Keratinocyte (primary cell): ENCODE results near the gene MAP7. TPM values are rescaled to one million over a fixed set of nuclear protein-coding genes. Genes with fewer than 3 reads are reported as not detected.
A peak's percentile ranks its signal among the peaks of the same experiment; 100 is the strongest.

ENCODE experiments used
- DNase-seq: peaks from one replicate; pipeline ENCODE4 v3.0.0-alpha.2; 2011; ENCODE audit warnings: low read depth, missing footprints, low spot score
- FAIRE-seq: peaks from 2 replicates; lab custom pipeline; 2011; peaks lifted over from hg19 to GRCh38; lab: Jason Lieb, UNC
- H2AFZ ChIP-seq: 2 replicates; pipeline ENCODE4 v1.6.0; 2012; ENCODE audit warnings: low read length, control low read depth, inconsistent platforms; ENCODE audit not compliant: control insufficient read depth
- H3K27ac ChIP-seq: 2 replicates; pipeline ENCODE4 v1.5.1; 2011; ENCODE audit warnings: low read length; ENCODE audit not compliant: control insufficient read depth, insufficient read depth
- H3K27me3 ChIP-seq: 3 replicates; pipeline ENCODE4 v1.6.0; 2011; ENCODE audit warnings: low read length; ENCODE audit not compliant: control insufficient read depth, insufficient read depth; ENCODE audit errors: extremely low read depth
- H3K36me3 ChIP-seq, 2 experiments: 2 replicates in 1 of 2; 3 replicates in 1 of 2; pipeline ENCODE4 v1.5.1; 2011; ENCODE audit warnings: low read length in 2 of 2, mild to moderate bottlenecking in 1 of 2; ENCODE audit not compliant: control insufficient read depth in 2 of 2, insufficient read depth in 2 of 2; ENCODE audit errors: extremely low read depth in 1 of 2
- H3K4me1 ChIP-seq: 3 replicates; pipeline ENCODE4 v1.5.1; 2011; ENCODE audit warnings: low read length; ENCODE audit not compliant: control insufficient read depth, insufficient read depth; ENCODE audit errors: extremely low read depth
- H3K4me2 ChIP-seq: 3 replicates; pipeline ENCODE4 v1.6.0; 2011; ENCODE audit warnings: low read depth, low read length; ENCODE audit not compliant: control insufficient read depth, insufficient read depth; ENCODE audit errors: extremely low read depth
- H3K4me3 ChIP-seq, 3 experiments: fragments of 200-600 bp in 1 of 3; sonication (generic) in 1 of 3; 2 replicates in 2 of 3; 3 replicates in 1 of 3; pipeline ENCODE4 v1.5.1; 2011 to 2016; ENCODE audit warnings: low read length in 3 of 3, mild to moderate bottlenecking in 3 of 3, control low read depth in 2 of 3, inconsistent platforms in 1 of 3, low read depth in 1 of 3, mixed read lengths in 1 of 3, mixed run types in 1 of 3, moderate library complexity in 1 of 3; ENCODE audit not compliant: control insufficient read depth in 2 of 3, insufficient read depth in 2 of 3; ENCODE audit errors: extremely low read depth in 1 of 3
- H3K79me2 ChIP-seq: 2 replicates; pipeline ENCODE4 v1.6.0; 2012; ENCODE audit warnings: low read length; ENCODE audit not compliant: control insufficient read depth, insufficient read depth
- H3K9ac ChIP-seq: 3 replicates; pipeline ENCODE4 v1.6.0; 2011; ENCODE audit warnings: low read length; ENCODE audit not compliant: control insufficient read depth, insufficient read depth; ENCODE audit errors: extremely low read depth
- H3K9me1 ChIP-seq: 3 replicates; pipeline ENCODE4 v1.6.0; 2011; ENCODE audit warnings: low read length; ENCODE audit not compliant: control insufficient read depth, insufficient read depth; ENCODE audit errors: extremely low read depth
- H3K9me3 ChIP-seq: 2 replicates; pipeline ENCODE4 v1.5.1; 2012; ENCODE audit warnings: low read depth, low read length; ENCODE audit not compliant: control insufficient read depth
- H4K20me1 ChIP-seq: 3 replicates; pipeline ENCODE4 v1.6.0; 2011; ENCODE audit warnings: low read length; ENCODE audit not compliant: control insufficient read depth, insufficient read depth; ENCODE audit errors: extremely low read depth
- CTCF ChIP-seq, 3 experiments: IDR thresholded peaks in 1 of 3; conservative IDR thresholded peaks in 1 of 3; optimal IDR thresholded peaks in 1 of 3; 2 replicates in 2 of 3; 3 replicates in 1 of 3; pipeline versions ENCODE3 to v1.5.1; 2011; ENCODE audit warnings: low read length in 3 of 3, mild to moderate bottlenecking in 3 of 3, moderate library complexity in 2 of 3, control low read depth in 1 of 3, inconsistent platforms in 1 of 3; ENCODE audit not compliant: insufficient read depth in 2 of 3; ENCODE audit errors: extremely low read depth in 1 of 3
- EZH2 ChIP-seq: IDR thresholded peaks from one replicate; pipeline ENCODE4 v1.6.1; 2012; ENCODE audit warnings: inconsistent platforms, mild to moderate bottlenecking, low read length, moderate library complexity
- dilution Hi-C: fragments of 300-500 bp; cut with MboI; formaldehyde crosslinking; loops from one replicate; pipeline ENCODE4 v1.7.0; 2020; ENCODE audit warnings: low sequenced_read_pairs; ENCODE audit not compliant: extremely low pct_ligation_motif_present
- polyA plus RNA-seq, 5 experiments: library from polyadenylated mRNA; depleted of rRNA in 3 of 5; stranded (reverse) in 3 of 5; stranded (forward) in 1 of 5; unstranded in 1 of 5; fragments of >200 nt; gene quantifications; 1 replicate in 1 of 5; 2 replicates in 3 of 5; 3 replicates in 1 of 5; pipeline versions ENCODE4 v1.2.1 to v1.2.3, GENCODE V29; 2011 to 2012; ENCODE audit warnings: missing spikeins in 2 of 5, low read depth in 1 of 5, low replicate concordance in 1 of 5

MAP7 gene
- polyA plus RNA-seq, 1 donor (not counting 4 experiments of a cell fraction or from before 2014, with no cell fraction given) = 11.8 TPM

- Histone ChIP-seq H4K20me1 (no peaks in the 10 kb centered on the region), H2AFZ (peak overlapping the region; percentile 27), H3K4me1 (peaks cover 24% of the 10 kb centered on the region), H3K36me3 (no peaks in the 10 kb centered on the region), H3K9me3 (no peaks in the 10 kb centered on the region), H3K9me1 (no peaks in the 10 kb centered on the region), H3K27me3 (no peaks in the 10 kb centered on the region), H3K27ac (no peak overlapping the region), H3K79me2 (peaks cover 26% of the 10 kb centered on the region), H3K4me3 (peak overlapping the region; percentile 1 to 14 (median 12)), H3K4me2 (peak overlapping the region; percentile 75), H3K9ac (no peak overlapping the region)
- no peak for DNase-seq
- dilution Hi-C loops = no loop called here
- FAIRE-seq = peak; percentile 74
- TF ChIP-seq CTCF (optimal IDR thresholded peaks at IDR 0.05 in 1 of 3, IDR thresholded peaks at IDR 0.05 in 1 of 3, conservative IDR thresholded peaks at IDR 0.05 in 1 of 3; ENCODE audit: extremely low read depth in 1 of 3, insufficient read depth in 2 of 3, low read length in 3 of 3) = peak; percentile 48 to 68 (median 49)
- TF ChIP-seq EZH2 = no peak
Observed at GRCh38 chr6:136526196-136526930, 23.9 kb downstream of the MAP7 start.

- no peak overlapping the region for H3K27ac ChIP-seq
Observed at GRCh38 chr6:136525586-136526195, 24.5 kb downstream of the MAP7 start.

More at GRCh38 chr6:136525586-136526195, 24.5 kb downstream of the MAP7 start:
- no peaks in the 10 kb centered on the region for H3K9me1 ChIP-seq
- peaks cover 26% of the 10 kb centered on the region for H3K79me2 ChIP-seq
- H3K4me2 ChIP-seq = peak overlapping the region; percentile 75
- FAIRE-seq (peak; percentile 87), DNase-seq (no peak)
- H3K4me3 ChIP-seq = peak overlapping the region; percentile 1 to 16 (median 2)
- H3K27me3 ChIP-seq = no peaks in the 10 kb centered on the region
- peaks cover 30% of the 10 kb centered on the region for H3K4me1 ChIP-seq
- H3K9ac ChIP-seq = peak overlapping the region; percentile 20
- H3K9me3 ChIP-seq = no peaks in the 10 kb centered on the region
- TF ChIP-seq EZH2 (no peak), CTCF (optimal IDR thresholded peaks at IDR 0.05 in 1 of 3, IDR thresholded peaks at IDR 0.05 in 1 of 3, conservative IDR thresholded peaks at IDR 0.05 in 1 of 3; ENCODE audit: extremely low read depth in 1 of 3, insufficient read depth in 2 of 3, low read length in 3 of 3) (peak in 1 of 3 experiments; percentile 55)
- dilution Hi-C loops = no loop called here
- H4K20me1 ChIP-seq = no peaks in the 10 kb centered on the region
- no peaks in the 10 kb centered on the region for H3K36me3 ChIP-seq
- peak overlapping the region; percentile 29 for H2AFZ ChIP-seq
